ENCODE results near the gene CSNK1G3. TPM values are rescaled to one million over a fixed set of nuclear protein-coding genes. Genes with fewer than 3 reads are reported as not detected.

CSNK1G3 gene
- total RNA-seq, 1 donor = 66.9 TPM

- TF ChIP-seq CTCF (IDR thresholded peaks at IDR 0.05; ENCODE audit: insufficient read depth, low read depth, low read length) = no peak
- no peak overlapping the region for H3K4me3 ChIP-seq (ENCODE audit: low read depth, low read length)
- DNase-seq (ENCODE audit: low read depth) = no peak
Observed at GRCh38 chr5:123645024-123645603, 133.1 kb downstream of the CSNK1G3 start.

GRCh38 chr5:123647066-123647465 is 135.1 kb downstream of the CSNK1G3 start:
- TF ChIP-seq CTCF (IDR thresholded peaks at IDR 0.05; ENCODE audit: insufficient read depth, low read depth, low read length) = no peak
- DNase-seq (ENCODE audit: low read depth) = no peak
- no peak overlapping the region for H3K4me3 ChIP-seq (ENCODE audit: low read depth, low read length)

GRCh38 chr5:123651234-123651633 is 139.3 kb downstream of the CSNK1G3 start:
- no peak for DNase-seq (ENCODE audit: low read depth)

GRCh38 chr5:123659011-123659410 is 147.0 kb downstream of the CSNK1G3 start:
- no peak for DNase-seq (ENCODE audit: low read depth)

More at GRCh38 chr5:123651234-123651633, 139.3 kb downstream of the CSNK1G3 start:
- H3K4me3 ChIP-seq (ENCODE audit: low read depth, low read length) = no peak overlapping the region
- TF ChIP-seq CTCF (IDR thresholded peaks at IDR 0.05; ENCODE audit: insufficient read depth, low read depth, low read length) = no peak

GRCh38 chr5:123659495-123659894 is 147.5 kb downstream of the CSNK1G3 start:
- no peak for TF ChIP-seq CTCF (IDR thresholded peaks at IDR 0.05; ENCODE audit: insufficient read depth, low read depth, low read length)
- H3K4me3 ChIP-seq (ENCODE audit: low read depth, low read length) = no peak overlapping the region
- DNase-seq (ENCODE audit: low read depth) = no peak

More at GRCh38 chr5:123659011-123659410, 147.0 kb downstream of the CSNK1G3 start:
- no peak for TF ChIP-seq CTCF (IDR thresholded peaks at IDR 0.05; ENCODE audit: insufficient read depth, low read depth, low read length)
- no peak overlapping the region for H3K4me3 ChIP-seq (ENCODE audit: low read depth, low read length)

- TF ChIP-seq CTCF (IDR thresholded peaks at IDR 0.05; ENCODE audit: insufficient read depth, low read depth, low read length) = no peak
- DNase-seq (ENCODE audit: low read depth) = no peak
- no peak overlapping the region for H3K4me3 ChIP-seq (ENCODE audit: low read depth, low read length)
Observed at GRCh38 chr5:123664961-123665360, 153.0 kb downstream of the CSNK1G3 start.

GRCh38 chr5:123665822-123666371 is 153.9 kb downstream of the CSNK1G3 start:
- no peak for TF ChIP-seq CTCF (IDR thresholded peaks at IDR 0.05; ENCODE audit: insufficient read depth, low read depth, low read length)
- DNase-seq (ENCODE audit: low read depth) = no peak
- H3K4me3 ChIP-seq (ENCODE audit: low read depth, low read length) = no peak overlapping the region

Measured in fibroblast of villous mesenchyme (primary cell).